KBM-7 (cell line): ENCODE data around the gene RFX7.
A peak's percentile ranks its signal among the peaks of the same experiment; 100 is the strongest.
"Not testable (repeated sequence)": the region's sequence is repeated elsewhere in the genome, so short reads cannot be mapped to it uniquely, and the experiment has no call there.

Source experiments
- DNase-seq: peaks from one replicate; pipeline ENCODE4 v3.0.0-alpha.2; 2015
- in situ Hi-C: fragments of 300-500 bp; cut with MboI; formaldehyde crosslinking; loops from 2 replicates; pipeline ENCODE4 v1.14.3; 2020; ENCODE audit warnings: low sequenced_read_pairs, low pct_unique_long_range_greater_than_20kb, mixed read lengths

RFX7 gene

GRCh38 chr15:56211960-56212550, 31.6 kb downstream of the RFX7 start:
- in situ Hi-C loops = no loop called here

GRCh38 chr15:56211064-56211463, 32.6 kb downstream of the RFX7 start:
- DNase-seq = no peak
- in situ Hi-C loops = no loop called here

More at GRCh38 chr15:56211960-56212550, 31.6 kb downstream of the RFX7 start:
- no peak for DNase-seq

GRCh38 chr15:56208641-56209155, 35.0 kb downstream of the RFX7 start:
- in situ Hi-C loops = no loop called here
- DNase-seq = no peak

GRCh38 chr15:56208185-56208584, 35.5 kb downstream of the RFX7 start:
- DNase-seq = no peak
- in situ Hi-C loops = no loop called here

- DNase-seq = no peak
- in situ Hi-C loops = no loop called here
Observed at GRCh38 chr15:56207711-56208110, 36.0 kb downstream of the RFX7 start.

DNA sequence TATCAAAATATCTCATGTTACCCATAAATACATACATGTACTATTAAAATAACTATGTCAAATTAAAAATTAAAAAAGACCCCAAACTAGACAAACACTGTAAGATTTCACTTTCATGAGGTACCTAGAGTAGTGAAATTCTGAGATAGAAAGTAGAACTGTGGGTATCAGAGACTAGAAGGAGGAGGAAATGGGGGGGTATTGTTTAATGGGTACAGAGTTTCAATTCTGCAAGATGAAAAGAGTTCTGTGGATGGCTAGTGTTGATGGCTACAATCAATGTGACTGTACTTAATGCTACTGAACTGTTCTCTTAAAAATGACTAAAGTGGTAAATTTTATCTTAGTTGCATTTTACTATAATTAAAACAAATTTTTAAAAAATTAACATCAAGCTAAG, 36.6 kb downstream of the RFX7 start:
- DNase-seq = no peak
- in situ Hi-C loops = no loop called here

GRCh38 chr15:56205061-56205876, 38.4 kb downstream of the RFX7 start:
- in situ Hi-C loops = no loop called here
- DNase-seq = no peak

DNA sequence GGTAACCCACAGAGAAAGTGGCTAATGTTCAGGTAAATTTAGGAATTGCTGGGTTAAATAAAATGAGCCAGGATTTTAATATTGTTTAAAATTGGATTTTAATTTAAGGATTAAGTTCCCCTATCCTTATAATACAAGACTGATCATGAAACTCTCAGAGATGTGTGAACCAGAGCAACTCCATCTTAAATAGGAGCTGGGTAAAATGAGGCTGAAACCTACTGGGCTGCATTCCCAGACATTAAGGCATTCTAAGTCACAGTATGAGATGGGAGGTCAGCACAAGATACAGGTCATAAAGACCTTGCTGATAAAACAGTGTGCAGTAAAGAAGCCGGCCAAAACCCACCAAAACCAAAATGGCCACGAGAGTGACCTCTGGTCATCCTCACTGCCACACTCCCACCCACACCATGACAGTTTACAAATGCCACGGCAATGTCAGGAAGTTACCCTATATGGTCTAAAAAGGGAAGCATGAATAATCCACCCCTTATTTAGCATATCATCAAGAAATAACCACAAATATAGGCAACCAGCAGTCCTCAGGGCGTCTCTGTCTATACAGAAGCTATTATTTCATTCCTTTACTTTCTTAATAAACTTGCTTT, 40.3 kb downstream of the RFX7 start:
- DNase-seq, in situ Hi-C loops: not testable (repeated sequence)

DNA sequence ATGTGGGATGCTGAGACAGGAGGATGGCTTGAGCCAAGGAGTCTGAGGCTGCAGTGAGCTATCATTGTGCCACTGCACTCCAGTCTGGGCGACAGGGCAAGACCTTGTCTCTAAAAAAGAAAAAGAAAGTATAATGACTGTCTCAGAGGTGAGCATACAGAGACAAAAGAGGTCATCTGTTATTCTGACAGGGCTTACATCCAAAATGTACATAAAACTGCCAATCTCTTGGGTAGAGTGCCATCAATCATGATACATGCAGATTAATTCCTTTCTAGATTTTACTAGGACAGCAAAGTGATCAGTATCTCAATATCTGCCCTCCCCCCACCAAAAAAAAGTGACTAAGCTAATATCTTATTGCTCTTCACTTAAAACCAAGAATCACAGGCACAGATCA, 41.0 kb downstream of the RFX7 start:
- in situ Hi-C loops = no loop called here

DNA sequence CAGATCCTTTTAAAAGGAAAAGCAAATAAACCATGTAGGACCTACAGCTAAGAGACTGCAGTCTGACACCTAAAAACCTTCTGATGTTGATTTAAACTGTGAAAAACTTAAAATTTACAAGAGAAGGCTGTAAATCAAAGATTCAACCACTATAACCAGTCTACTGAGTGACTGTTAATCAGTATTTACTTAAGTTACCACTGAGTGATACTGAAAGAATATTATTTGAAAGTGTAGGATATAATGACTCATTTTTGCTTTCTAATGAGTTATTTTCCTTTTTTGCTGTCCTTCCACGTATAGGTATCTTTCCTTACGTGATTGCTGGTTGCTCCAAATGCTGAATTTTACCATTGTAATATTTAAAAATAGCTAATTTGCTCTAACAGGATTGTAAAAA, 44.6 kb downstream of the RFX7 start:
- in situ Hi-C loops = no loop called here
- no peak for DNase-seq

More for the DNA sequence above, 41.0 kb downstream of the RFX7 start:
- no peak for DNase-seq

DNA sequence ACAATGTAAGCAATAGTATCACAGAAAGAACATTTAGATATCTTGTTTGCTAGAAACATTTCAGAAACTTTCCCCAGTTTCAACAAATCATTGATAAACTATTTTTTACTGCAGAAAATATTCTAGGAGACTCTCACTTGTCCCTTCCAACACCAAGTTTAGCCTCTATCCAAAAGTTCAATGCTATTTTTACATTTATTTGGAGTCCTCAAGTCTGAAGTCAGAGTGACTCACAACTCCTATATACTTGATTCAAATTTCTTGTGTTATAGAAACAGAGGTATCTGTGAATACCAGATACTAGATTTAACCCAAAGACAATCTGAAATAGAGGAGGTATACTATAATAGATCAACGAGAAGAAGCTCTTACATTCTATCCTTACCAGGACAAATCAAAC, 49.6 kb downstream of the RFX7 start:
- in situ Hi-C loops = no loop called here
- DNase-seq = no peak

DNA sequence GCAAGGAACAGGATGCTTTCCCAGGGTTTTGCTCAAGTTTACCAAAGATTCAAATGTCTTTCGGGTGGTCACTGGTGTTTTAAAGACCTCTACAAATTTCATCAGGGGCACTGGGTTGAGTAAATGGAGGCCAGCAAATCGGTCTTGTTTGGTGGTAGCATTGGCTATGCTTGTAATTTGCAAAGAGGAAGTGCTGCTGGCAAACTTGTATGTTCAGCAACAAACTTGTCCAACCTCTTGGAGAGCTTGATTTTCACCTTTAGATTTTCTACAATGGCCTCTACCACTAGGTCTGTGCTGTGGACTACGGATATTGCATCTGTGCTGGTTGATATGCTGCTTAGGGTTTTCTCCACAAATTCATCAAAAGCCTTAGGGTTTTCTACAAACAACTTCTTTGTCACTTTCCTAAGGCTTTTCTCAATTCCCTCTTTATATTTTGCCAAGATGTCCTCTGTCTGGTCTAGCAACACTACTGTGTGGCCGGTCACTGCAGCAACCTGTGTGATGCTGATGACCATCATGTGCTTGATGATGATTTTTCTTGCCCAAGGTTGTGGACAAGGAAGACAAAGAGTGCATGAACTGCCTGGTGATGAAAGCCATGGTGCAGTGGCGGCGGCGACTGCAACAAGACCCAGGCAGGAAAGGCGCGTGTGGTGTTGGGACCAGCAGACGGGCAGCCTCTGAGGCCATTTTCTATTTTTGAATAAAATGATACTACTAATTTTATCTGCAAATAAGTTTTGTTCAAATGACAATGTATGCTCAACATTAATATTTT, 50.8 kb downstream of the RFX7 start:
- in situ Hi-C loops = no loop called here
- DNase-seq = peak; percentile 20

GRCh38 chr15:56187665-56188064, 56.0 kb downstream of the RFX7 start:
- DNase-seq = no peak
- in situ Hi-C loops = no loop called here

GRCh38 chr15:56185980-56186379, 57.7 kb downstream of the RFX7 start:
- DNase-seq = no peak
- in situ Hi-C loops = no loop called here

GRCh38 chr15:56184516-56184915, 59.2 kb downstream of the RFX7 start:
- in situ Hi-C loops = no loop called here
- DNase-seq = no peak

- in situ Hi-C loops = no loop called here
- DNase-seq = no peak
Observed at GRCh38 chr15:56180851-56181250, 62.8 kb downstream of the RFX7 start.

DNA sequence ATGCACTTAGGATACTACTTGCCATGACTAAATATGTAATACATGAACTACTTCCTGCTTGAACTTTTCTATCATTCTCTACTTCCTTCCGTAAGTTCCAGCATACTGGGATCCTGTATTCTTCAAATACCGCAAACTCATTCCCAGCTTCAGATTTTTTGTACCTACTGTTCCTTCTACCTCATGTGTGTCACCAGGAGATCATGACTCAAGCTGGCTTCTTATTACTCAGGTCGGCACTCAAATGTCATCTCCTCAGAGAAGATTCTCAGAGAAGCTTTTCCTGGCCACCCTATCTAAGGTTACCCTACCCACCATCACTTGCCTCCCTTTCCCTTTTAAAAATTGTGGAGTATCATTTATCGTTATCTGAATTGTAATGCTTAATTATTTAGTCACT, 66.7 kb downstream of the RFX7 start:
- in situ Hi-C loops = no loop called here
- DNase-seq = no peak

- no peak for DNase-seq
- in situ Hi-C loops = no loop called here
Observed at GRCh38 chr15:56175788-56176187, 67.9 kb downstream of the RFX7 start.

- in situ Hi-C loops = no loop called here
- DNase-seq = no peak
Observed at GRCh38 chr15:56174649-56175048, 69.0 kb downstream of the RFX7 start.
